A673 (cell line): Measurements from ENCODE around the gene OGDH. TPM values are rescaled to one million over a fixed set of nuclear protein-coding genes. Genes with fewer than 3 reads are reported as not detected.
A peak's percentile ranks its signal among the peaks of the same experiment; 100 is the strongest.

ENCODE experiments used
- BruUV-seq: library from RNA; stranded (reverse); fragments of 400-500 nt; replicated peaks from 2 replicates; lab custom pipeline; 2021; lab: Mats Ljungman, UMichigan
- CTCF ChIA-PET: fragments of 300-600 bp; sonication (Branson Sonifier 250); formaldehyde crosslinking; loops from one replicate; lab custom pipeline; 2022; ENCODE audit warnings: antibody characterized with exemption; lab: Charles Lee
- POLR2A ChIA-PET: fragments of 300-600 bp; sonication (Branson Sonifier 250); formaldehyde crosslinking; loops from one replicate; lab custom pipeline; 2022; ENCODE audit warnings: antibody characterized with exemption; ENCODE audit not compliant: low non-redundant PET; lab: Charles Lee
- DNase-seq: peaks from one replicate; pipeline ENCODE4 v3.0.0-alpha.2; 2015; ENCODE audit warnings: low spot score
- H3K27ac ChIP-seq: fragments of 200-600 bp; sonication (generic); 2 replicates; pipeline ENCODE4 v1.5.1; 2016; ENCODE audit warnings: mixed run types, low read depth, mild to moderate bottlenecking, mixed read lengths, antibody characterized with exemption, low read length; ENCODE audit not compliant: poor library complexity, severe bottlenecking
- H3K27me3 ChIP-seq: fragments of 200-600 bp; sonication (generic); replicated peaks from 2 replicates; pipeline ENCODE4 v1.6.1; 2017; ENCODE audit warnings: mixed run types, low read depth, mild to moderate bottlenecking, mixed read lengths, antibody characterized with exemption, low read length; ENCODE audit not compliant: insufficient read depth, poor library complexity
- H3K36me3 ChIP-seq: fragments of 200-600 bp; sonication (generic); 2 replicates; pipeline ENCODE4 v1.6.1; 2016; ENCODE audit warnings: mixed run types, mild to moderate bottlenecking, mixed read lengths, antibody characterized with exemption, low read length; ENCODE audit not compliant: insufficient read depth, poor library complexity, severe bottlenecking
- H3K4me1 ChIP-seq: fragments of 200-600 bp; sonication (generic); 2 replicates; pipeline ENCODE4 v1.6.1; 2017; ENCODE audit warnings: mixed run types, mild to moderate bottlenecking, mixed read lengths, antibody characterized with exemption, low read length; ENCODE audit not compliant: insufficient read depth, poor library complexity, severe bottlenecking
- H3K4me3 ChIP-seq: fragments of 200-600 bp; sonication (generic); 2 replicates; pipeline ENCODE4 v1.5.1; 2016; ENCODE audit warnings: low read depth, mixed run types, mild to moderate bottlenecking, mixed read lengths, low read length; ENCODE audit not compliant: poor library complexity, severe bottlenecking
- H3K9me3 ChIP-seq: fragments of 200-600 bp; sonication (generic); 2 replicates; pipeline ENCODE4 v1.6.1; 2016; ENCODE audit warnings: mixed run types, low read depth, mild to moderate bottlenecking, mixed read lengths, antibody characterized with exemption, low read length; ENCODE audit not compliant: poor library complexity, severe bottlenecking
- CTCF ChIP-seq: fragments of 300-800, 200-600 bp; sonication (generic); conservative IDR thresholded peaks from 2 replicates; pipeline ENCODE4 v1.5.1; 2017; ENCODE audit warnings: low read depth, mild to moderate bottlenecking, antibody characterized with exemption, low read length, moderate library complexity, mixed read lengths
- EZH2 ChIP-seq: fragments of 200-600 bp; sonication (generic); IDR thresholded peaks from 2 replicates; pipeline ENCODE4 v1.6.1; 2017; ENCODE audit warnings: borderline replicate concordance, low read depth, mild to moderate bottlenecking, mixed read lengths, antibody characterized with exemption, low read length; ENCODE audit not compliant: poor library complexity, severe bottlenecking
- intact Hi-C: fragments of 100-400 bp; cut with micrococcal nuclease; formaldehyde crosslinking; loops from one replicate; pipeline ENCODE4 v1.10.0; 2022; ENCODE audit not compliant: unreplicated experiment
- total RNA-seq: library from RNA; stranded (reverse); gene quantifications from 2 replicates; pipeline ENCODE4 v1.2.3, GENCODE V29; 2021

The OGDH gene
- total RNA-seq, 1 experiment from 2014 or later, result 111 TPM

GRCh38 chr7:44748045-44748947 is 141.9 kb downstream of the OGDH start, which contains the start of gene ZMIZ2:
Gene ZMIZ2 (plus strand): TSS chr7:44748847. CDS start chr7:44756250, 7,403 bp downstream.
- TF ChIP-seq EZH2 (no peak), CTCF (no peak)
- H3K4me3 ChIP-seq, result peak within 1 kb of the TSS; percentile 83
- no peaks in the 10 kb centered on the region for H3K27me3 ChIP-seq
- POLR2A ChIA-PET, result interaction anchor here (0.5 to 0.8 kb wide), 2 partner anchors 49 to 67 kb away, joined by 6 to 26 read pairs; no protein-coding TSS in a partner anchor
- BruUV-seq, result no TSS peak
- H3K9me3 ChIP-seq, result no peaks in the 10 kb centered on the region
- H3K27ac ChIP-seq, result peak within 1 kb of the TSS; percentile 97
- H3K36me3 ChIP-seq, result peaks cover 10% of the 10 kb centered on the region
- intact Hi-C loops, result loop anchor here (1.0 kb wide), 2 partner anchors 48 to 142 kb away; partner anchors contain the start of genes OGDH and PPIA
- peak; percentile 90 for DNase-seq
- H3K4me1 ChIP-seq, result peaks cover 13% of the 10 kb centered on the region
- CTCF ChIA-PET, result no interaction called here

- H3K36me3 ChIP-seq, result peaks cover 10% of the 10 kb centered on the region
- ChIA-PET CTCF (no interaction called here), POLR2A (interaction anchor here (0.5 kb wide), 1 partner anchor 48 kb away, joined by 6 read pairs; no protein-coding TSS in a partner anchor)
- H3K27ac ChIP-seq, result peak overlapping the region; percentile 77
- no peaks in the 10 kb centered on the region for H3K9me3 ChIP-seq
- TF ChIP-seq CTCF (no peak), EZH2 (no peak)
- DNase-seq, result no peak
- peaks cover 13% of the 10 kb centered on the region for H3K4me1 ChIP-seq
- intact Hi-C loops, result loop anchor here (1.0 kb wide), 2 partner anchors 47 to 143 kb away; partner anchors contain the start of genes OGDH and PPIA
- H3K4me3 ChIP-seq, result peak overlapping the region; percentile 83
- no peaks in the 10 kb centered on the region for H3K27me3 ChIP-seq
- no TSS peak for BruUV-seq
These were observed 142.7 kb downstream of the OGDH start for GRCh38 chr7:44748948-44749731.

- no peaks in the 10 kb centered on the region for H3K27me3 ChIP-seq
- ChIA-PET POLR2A (no interaction called here), CTCF (no interaction called here)
- no peaks in the 10 kb centered on the region for H3K9me3 ChIP-seq
- H3K4me1 ChIP-seq, result peaks cover 13% of the 10 kb centered on the region
- no peak overlapping the region for H3K27ac ChIP-seq
- H3K36me3 ChIP-seq, result peaks cover 10% of the 10 kb centered on the region
- no peak for DNase-seq
- TF ChIP-seq CTCF, result no peak
- intact Hi-C loops, result no loop called here
- peak overlapping the region; percentile 83 for H3K4me3 ChIP-seq
- BruUV-seq, result TSS peak; percentile 48
These were observed 143.6 kb downstream of the OGDH start for GRCh38 chr7:44749992-44750391.
